DND-41 (cell line): Measurements from ENCODE around the gene GVQW3.

Source experiments
- ATAC-seq: fragments of 200-7000 bp; cut with Tn5 transposase; 3 replicates; pipeline ENCODE4 v1.9.1; 2021; ENCODE audit warnings: low read depth; ENCODE audit not compliant: insufficient read depth
- DNase-seq: peaks from one replicate; pipeline ENCODE4 v3.0.0-alpha.2; 2020
- H2AFZ ChIP-seq: 2 replicates; pipeline ENCODE4 v1.6.0; 2012; ENCODE audit warnings: low read depth, low read length
- H3K27ac ChIP-seq: 2 replicates; pipeline ENCODE4 v1.5.1; 2012; ENCODE audit warnings: low read length, inconsistent platforms
- H3K27me3 ChIP-seq: fragments of 200-600 bp; sonication (generic); 2 replicates; pipeline ENCODE4 v1.6.0; 2012; ENCODE audit warnings: low read length, mild to moderate bottlenecking, inconsistent platforms; ENCODE audit not compliant: insufficient read depth, poor library complexity
- H3K36me3 ChIP-seq: 2 replicates; pipeline ENCODE4 v1.5.1; 2012; ENCODE audit warnings: low read length, inconsistent platforms; ENCODE audit not compliant: insufficient read depth
- H3K4me1 ChIP-seq: 2 replicates; pipeline ENCODE4 v1.5.1; 2012; ENCODE audit warnings: mild to moderate bottlenecking, low read length; ENCODE audit not compliant: insufficient read depth
- H3K4me2 ChIP-seq: 2 replicates; pipeline ENCODE4 v1.6.0; 2012; ENCODE audit warnings: mild to moderate bottlenecking, moderate library complexity, low read length, inconsistent platforms; ENCODE audit not compliant: insufficient read depth
- H3K4me3 ChIP-seq, 2 experiments: fragments of 200-600 bp in 1 of 2; shearing (Covaris generic) in 1 of 2; 2 replicates each; pipeline ENCODE4 v1.5.1; 2012 to 2016; ENCODE audit warnings: inconsistent platforms in 2 of 2, low read length in 2 of 2, mild to moderate bottlenecking in 2 of 2, low read depth in 1 of 2, moderate library complexity in 1 of 2
- H3K79me2 ChIP-seq: 2 replicates; pipeline ENCODE4 v1.6.0; 2012; ENCODE audit warnings: low read length, inconsistent platforms; ENCODE audit not compliant: insufficient read depth
- H3K9ac ChIP-seq: 2 replicates; pipeline ENCODE4 v1.6.0; 2012; ENCODE audit warnings: low read depth, mild to moderate bottlenecking, inconsistent platforms, low read length, moderate library complexity
- H3K9me3 ChIP-seq: 2 replicates; pipeline ENCODE4 v1.5.1; 2012; ENCODE audit warnings: low read length, moderate library complexity, mild to moderate bottlenecking, inconsistent platforms; ENCODE audit not compliant: insufficient read depth, severe bottlenecking
- H4K20me1 ChIP-seq: 2 replicates; pipeline ENCODE4 v1.6.0; 2012; ENCODE audit warnings: low read length; ENCODE audit not compliant: insufficient read depth
- EZH2 ChIP-seq: IDR thresholded peaks from 3 replicates; pipeline ENCODE4 v1.6.1; 2012; ENCODE audit warnings: borderline replicate concordance, low read depth, mild to moderate bottlenecking, moderate library complexity, low read length, inconsistent platforms; ENCODE audit not compliant: severe bottlenecking
- TF ChIP-seq, protein P1 (sequence below): IDR thresholded peaks from 2 replicates; pipeline ENCODE4 v1.5.1; 2012; ENCODE audit warnings: borderline replicate concordance, low read length, moderate library complexity, mild to moderate bottlenecking; ENCODE audit not compliant: poor library complexity, severe bottlenecking; ENCODE audit errors: extremely low read depth

GVQW3 gene

DNA sequence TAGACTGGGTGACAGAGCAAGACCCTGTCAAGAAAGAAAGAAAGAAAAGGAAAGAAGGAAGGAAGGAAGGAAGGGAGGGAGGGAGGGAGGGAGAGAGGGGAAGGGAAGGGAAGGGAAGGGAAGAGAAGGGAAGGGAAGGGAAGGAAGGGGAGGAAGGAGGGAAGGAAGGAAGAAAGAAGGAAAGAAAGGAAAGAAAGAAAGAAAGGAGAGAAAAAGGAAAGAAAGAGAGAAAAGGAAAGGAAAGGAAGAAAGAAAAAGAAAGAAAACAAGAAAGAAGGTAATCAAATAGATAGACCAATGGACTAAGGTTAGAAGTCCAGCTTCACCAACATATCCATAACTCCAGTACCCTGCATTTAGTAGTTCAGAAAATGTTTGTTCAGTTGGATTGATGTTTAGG is 45.5 kb downstream of the GVQW3 start:
- no peak for TF ChIP-seq EZH2
- TF ChIP-seq, protein P1, sequence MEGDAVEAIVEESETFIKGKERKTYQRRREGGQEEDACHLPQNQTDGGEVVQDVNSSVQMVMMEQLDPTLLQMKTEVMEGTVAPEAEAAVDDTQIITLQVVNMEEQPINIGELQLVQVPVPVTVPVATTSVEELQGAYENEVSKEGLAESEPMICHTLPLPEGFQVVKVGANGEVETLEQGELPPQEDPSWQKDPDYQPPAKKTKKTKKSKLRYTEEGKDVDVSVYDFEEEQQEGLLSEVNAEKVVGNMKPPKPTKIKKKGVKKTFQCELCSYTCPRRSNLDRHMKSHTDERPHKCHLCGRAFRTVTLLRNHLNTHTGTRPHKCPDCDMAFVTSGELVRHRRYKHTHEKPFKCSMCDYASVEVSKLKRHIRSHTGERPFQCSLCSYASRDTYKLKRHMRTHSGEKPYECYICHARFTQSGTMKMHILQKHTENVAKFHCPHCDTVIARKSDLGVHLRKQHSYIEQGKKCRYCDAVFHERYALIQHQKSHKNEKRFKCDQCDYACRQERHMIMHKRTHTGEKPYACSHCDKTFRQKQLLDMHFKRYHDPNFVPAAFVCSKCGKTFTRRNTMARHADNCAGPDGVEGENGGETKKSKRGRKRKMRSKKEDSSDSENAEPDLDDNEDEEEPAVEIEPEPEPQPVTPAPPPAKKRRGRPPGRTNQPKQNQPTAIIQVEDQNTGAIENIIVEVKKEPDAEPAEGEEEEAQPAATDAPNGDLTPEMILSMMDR = no peak
- Histone ChIP-seq H3K27me3 (no peaks in the 10 kb centered on the region), H3K4me3 (no peak overlapping the region), H3K4me2 (no peak overlapping the region), H3K79me2 (no peaks in the 10 kb centered on the region), H4K20me1 (no peaks in the 10 kb centered on the region), H3K9ac (no peak overlapping the region), H3K9me3 (no peaks in the 10 kb centered on the region), H3K4me1 (no peaks in the 10 kb centered on the region), H2AFZ (no peak overlapping the region), H3K27ac (no peak overlapping the region), H3K36me3 (no peaks in the 10 kb centered on the region)
- ATAC-seq (no peak), DNase-seq (no peak)

DNA sequence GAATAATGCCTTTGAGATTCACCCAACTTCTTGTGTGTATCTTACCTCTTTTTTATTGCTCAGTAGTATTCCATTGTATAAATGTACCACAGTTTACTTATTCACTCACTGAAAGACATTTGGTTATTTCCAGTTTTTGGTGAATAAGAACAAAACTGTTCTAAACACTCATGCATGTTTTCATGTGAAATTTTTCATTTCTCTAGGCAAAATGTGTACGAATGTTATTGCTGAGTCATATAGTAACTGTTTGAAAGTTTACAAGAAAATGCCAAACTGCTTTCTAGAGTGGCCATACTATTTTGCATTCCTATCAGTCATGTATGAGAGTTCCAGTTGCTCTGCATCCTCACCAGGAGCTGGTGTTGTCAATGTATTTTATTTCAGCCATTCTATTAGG is 54.9 kb downstream of the GVQW3 start:
- H3K27ac ChIP-seq = no peak overlapping the region
- no peak for DNase-seq
- no peak overlapping the region for H3K9ac ChIP-seq
- no peaks in the 10 kb centered on the region for H3K9me3 ChIP-seq
- no peak for TF ChIP-seq EZH2
- TF ChIP-seq, protein P1 = no peak
- no peak for ATAC-seq
- H3K4me2 ChIP-seq = no peak overlapping the region
- no peaks in the 10 kb centered on the region for H3K79me2 ChIP-seq
- no peak overlapping the region for H2AFZ ChIP-seq
- H3K27me3 ChIP-seq = no peaks in the 10 kb centered on the region
- no peaks in the 10 kb centered on the region for H4K20me1 ChIP-seq
- no peak overlapping the region for H3K4me3 ChIP-seq
- H3K36me3 ChIP-seq = no peaks in the 10 kb centered on the region
- H3K4me1 ChIP-seq = no peaks in the 10 kb centered on the region

- Histone ChIP-seq H3K4me3 (peak overlapping the region; percentile 79 to 85), H4K20me1 (peaks cover 18% of the 10 kb centered on the region), H3K4me2 (peak overlapping the region; percentile 93), H3K4me1 (peaks cover 33% of the 10 kb centered on the region), H2AFZ (peak overlapping the region; percentile 94), H3K27me3 (no peaks in the 10 kb centered on the region), H3K9ac (peak overlapping the region; percentile 89), H3K9me3 (no peaks in the 10 kb centered on the region), H3K27ac (peak overlapping the region; percentile 96), H3K36me3 (peaks cover 19% of the 10 kb centered on the region), H3K79me2 (peaks cover 57% of the 10 kb centered on the region)
- TF ChIP-seq EZH2 = no peak
- TF ChIP-seq, protein P1 = no peak
- DNase-seq (no peak), ATAC-seq (no peak)
Measured at GRCh38 chr11:76443268-76443980, 62.3 kb downstream of the GVQW3 start.
